ENCODE results near the gene ABCA2.

DNA sequence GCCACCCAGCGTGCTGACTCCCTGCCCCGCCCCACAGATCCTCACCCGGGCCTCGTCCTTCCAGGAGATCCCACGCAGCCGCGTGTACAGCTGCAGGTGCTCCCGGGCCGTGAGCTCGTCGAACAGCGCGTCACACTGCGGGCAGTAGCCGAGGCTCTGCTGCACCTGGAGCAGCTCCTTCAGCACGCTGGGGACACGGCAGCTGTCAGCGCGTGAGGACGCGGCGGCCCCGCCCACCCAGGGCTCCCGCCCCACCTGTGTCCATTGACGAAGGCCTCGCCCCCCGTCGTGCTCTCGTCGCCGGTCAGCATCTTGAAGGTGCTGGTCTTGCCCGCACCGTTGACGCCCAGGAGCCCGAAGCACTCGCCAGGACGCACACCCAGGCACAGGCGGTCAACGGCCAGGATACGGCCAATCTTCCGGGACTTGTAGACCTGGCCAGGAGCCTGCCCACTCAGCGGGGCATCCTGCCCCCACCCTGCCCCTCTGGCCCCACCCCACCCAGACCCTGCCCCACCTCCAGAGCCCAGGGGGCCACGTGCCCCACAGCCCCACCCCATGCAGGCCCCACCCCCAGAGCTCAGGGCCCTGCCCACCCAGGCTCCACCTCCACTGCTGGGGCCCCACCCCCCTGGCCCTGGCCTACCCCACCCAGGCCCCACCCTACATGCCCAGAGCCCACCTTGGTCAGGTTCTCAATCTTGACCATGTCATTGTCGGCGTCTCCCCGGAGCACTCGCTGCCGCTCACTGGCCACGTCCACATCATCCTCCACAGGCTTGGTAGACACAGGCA, 17.9 kb downstream of the ABCA2 start:
- TF ChIP-seq CTCF (IDR thresholded peaks at IDR 0.05; ENCODE audit: insufficient read depth, low read depth, low read length) (no peak), EZH2 (IDR thresholded peaks at IDR 0.05; ENCODE audit: insufficient read depth, low read length) (no peak)
